COLO668 (cell line): ENCODE measurements around the gene LY86.

Experiments
- DNase-seq: peaks from one replicate; lab custom pipeline; 2025; ENCODE audit not compliant: unreplicated experiment; lab: John Stamatoyannopoulos, UW

LY86 gene

DNA sequence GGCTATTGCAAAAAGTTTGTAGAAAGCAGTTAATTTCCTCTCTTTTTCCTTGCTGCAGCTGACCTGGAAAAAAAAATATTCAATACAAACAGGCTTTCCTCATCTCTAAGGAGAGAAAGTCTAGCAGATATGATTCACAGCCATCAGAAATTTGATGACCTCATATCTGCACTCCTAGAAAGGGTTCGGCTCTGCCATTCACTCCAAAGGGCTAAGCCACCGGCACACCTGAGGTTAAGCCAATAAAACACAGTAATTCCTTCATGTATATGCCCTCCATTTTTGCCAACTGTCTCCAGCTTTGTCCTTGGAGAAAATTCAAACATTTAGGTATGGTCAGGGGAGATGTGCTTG is 18.7 kb upstream of the LY86 start:
- DNase-seq, result no peak

DNA sequence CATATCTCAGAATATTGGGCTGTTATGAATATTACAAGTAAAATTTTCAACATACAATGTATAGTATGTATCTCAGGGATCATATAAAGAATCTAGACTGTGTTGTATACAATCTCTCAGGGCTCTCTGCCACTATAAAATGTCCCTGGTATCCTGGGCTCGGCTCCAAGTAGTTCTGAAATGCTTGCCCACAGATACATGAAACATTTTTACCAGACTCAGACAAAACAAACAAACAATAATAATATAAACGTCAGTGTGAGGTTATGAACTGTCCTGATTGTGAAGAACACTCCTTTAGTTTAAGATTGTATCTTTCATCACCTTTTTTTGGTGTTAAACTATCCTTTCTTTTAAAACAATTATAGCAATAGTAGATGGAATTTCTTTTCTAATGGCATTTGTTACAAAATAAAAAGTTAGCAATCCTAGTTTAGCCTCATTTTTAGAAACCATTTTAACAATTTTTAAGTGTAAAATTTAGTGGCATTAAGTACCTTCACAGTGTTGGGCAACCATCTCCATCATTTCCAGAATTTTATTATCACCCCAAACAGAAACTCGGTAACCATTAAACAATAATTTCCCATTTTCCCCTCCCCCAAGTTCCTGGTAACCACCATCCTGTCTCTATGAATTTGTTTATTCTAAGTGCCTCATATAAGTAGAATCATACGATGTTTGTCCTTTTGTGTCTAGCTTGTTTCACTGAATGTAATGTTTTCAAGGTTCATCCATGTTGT is 17.4 kb upstream of the LY86 start:
- DNase-seq, result no peak

DNA sequence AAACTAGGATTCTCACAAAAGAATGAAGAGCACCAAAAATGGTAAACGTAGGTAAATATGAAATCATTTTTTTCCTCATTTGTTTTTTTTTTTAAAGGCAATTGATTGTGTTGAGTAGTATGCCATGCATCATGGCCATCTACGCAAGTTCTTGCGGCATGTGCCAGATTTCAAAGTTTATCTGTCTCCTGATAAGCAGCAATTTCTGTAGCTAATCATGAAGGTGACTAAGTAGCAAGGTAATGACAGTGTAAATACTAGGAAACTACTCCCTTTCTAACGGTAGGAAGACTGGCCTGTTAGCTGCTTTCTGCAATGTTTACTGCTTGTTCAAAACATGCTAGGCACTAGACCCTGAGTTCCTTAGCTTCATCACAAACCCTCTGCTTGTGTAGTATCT is 13.4 kb upstream of the LY86 start:
- DNase-seq, result no peak

DNA sequence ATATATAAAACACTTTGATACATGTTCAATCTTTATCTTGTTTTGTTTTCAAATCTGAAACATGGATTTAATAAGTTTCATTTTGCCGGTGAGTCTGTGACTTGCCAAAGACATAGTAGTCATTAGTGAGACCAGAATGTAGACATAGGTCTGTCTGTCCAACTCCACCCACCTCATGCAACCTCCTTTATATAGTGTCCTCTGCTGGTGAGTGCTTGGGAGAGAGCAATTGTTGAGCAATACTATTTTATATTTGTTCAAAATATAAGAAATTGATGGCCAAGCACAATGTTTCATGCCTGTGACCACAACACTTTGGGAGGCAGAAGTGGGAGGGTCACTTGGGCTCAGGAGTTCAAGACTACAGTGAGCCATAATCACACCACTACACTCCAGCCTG is 10.8 kb upstream of the LY86 start:
- no peak for DNase-seq

DNA sequence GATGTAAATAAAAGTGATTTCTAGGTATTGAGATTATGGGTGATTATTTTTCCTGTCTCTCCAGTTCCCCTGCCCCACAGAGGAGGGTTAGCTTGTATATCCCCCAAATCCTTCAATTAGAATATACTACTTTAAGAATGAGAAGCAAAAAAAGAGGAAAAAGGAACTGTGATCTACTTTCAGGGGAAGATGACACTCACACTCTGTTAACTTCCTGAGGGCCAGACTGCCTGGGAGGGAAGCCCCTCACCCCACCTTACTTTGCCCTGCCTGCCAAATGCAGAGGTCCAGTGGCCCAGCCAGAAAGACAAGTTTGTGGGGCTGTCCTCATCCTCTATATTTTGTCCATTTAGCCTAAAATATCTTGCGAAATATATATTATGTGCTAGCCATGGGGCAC is 9.2 kb upstream of the LY86 start:
- DNase-seq, result no peak

DNA sequence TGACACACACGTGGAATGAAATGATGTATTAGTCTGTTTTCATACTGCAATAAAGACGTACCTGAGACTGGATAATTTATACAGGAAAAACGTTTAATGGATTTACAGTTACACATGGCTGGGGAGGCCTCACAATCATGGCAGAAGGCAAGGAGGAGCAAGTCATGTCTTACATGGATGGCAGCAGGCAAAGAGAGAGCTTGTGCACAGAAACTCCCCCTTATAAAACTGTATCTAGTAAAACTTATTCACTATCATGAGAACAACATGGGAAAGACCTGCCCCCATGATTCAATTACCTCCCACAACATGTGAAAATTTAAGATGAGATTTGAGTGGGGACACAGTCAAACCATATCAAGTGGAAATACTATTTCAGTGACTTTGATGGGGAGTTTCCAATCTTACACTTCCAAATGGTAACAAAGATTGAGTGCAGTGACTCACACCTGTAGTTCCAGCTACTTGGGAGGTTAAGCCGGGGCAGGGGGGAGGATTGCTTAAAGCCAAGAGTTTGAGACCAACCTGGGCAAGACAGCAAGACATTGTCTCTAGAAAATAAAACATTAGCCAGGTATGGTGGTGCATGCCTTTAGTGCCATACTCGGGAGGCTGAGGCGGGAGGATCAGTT is 8.2 kb upstream of the LY86 start:
- DNase-seq, result no peak

DNA sequence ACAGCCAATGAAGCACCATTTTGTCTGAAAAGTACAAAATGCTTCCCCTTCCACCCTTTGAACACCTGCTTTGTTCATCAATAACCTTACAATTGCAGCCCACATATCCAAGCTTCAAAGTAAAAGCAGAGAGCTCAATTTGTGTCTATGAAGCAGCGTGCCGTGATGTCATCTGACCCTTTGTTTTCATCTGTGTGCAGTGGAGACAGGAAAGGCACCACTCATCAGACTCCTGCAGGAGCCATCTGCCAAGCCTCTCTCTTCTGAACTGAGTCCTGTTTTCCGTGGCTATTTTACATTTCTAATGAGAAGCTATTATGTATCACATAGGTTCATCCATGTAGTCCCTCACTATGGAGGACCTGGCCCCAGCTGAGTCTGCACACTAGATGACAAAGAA is 7.5 kb upstream of the LY86 start:
- DNase-seq, result no peak

DNA sequence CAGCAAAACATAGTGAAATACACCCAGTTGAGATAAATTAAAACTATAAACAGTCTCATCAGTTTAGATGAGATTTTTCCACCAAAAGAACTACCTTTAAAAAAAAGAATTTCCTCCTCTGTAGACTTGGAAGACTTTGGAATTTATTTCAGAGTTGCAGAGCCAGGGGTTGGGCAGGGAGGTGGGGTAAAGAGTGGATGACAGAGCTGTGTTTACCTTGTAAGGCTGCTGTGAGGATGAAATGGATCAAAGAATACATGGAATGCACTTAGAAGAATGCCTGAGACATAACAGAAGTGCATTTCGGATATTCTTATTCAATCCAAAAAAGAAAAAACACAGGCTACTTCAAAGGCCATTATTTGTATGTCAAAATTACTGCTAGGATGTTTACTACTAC is 6.4 kb upstream of the LY86 start:
- DNase-seq, result no peak

DNA sequence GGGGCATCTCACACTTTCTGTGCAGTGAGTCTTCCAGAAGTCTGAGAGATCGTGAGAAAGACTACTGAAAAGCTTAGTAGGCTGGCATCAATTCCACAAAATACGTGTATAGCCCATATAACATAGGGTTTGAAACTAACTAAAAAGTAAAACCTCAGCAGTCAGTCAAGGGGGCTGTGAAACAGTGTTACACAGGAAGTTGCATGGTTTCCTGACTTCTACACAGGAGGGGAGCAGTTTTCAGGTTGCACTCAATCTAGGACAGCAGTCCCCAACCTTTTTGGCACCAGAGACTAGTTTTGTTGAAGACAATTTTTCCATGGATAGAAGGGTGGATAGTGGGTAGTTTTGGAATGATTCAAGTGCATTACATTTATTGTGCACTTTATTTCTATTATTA is 4.7 kb upstream of the LY86 start:
- no peak for DNase-seq

DNA sequence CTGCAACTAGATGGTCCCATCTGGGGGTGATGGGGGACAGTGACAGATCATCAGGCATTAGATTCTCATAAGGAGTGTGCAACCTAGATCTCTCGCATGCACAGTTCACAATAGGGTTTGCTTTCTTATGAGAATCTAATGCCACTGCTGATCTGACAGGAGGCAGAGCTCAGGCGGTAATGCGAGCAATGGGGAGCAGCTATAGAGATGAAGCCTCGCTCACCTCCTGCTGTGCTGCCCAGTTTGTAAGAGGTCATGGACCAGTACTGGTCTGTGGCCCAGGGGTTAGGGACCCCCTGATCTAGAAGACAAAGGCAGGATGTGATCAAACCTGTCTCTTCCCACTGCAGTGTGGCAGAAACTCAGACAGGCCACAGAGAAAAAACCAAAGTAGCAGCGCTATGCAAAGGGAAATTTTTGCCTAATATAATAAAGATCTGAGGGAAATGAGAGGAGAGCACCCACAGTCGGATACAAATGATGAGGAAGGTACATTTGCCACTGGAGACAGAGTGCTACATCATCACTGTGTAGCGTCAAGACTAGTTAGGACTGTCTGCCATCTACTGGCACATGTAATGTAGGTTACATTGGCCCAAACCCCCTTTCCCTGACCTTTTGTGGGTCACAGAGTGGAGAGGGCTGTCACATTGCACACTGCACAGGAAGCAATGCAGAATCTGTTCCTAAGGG is 4.1 kb upstream of the LY86 start:
- no peak for DNase-seq

DNA sequence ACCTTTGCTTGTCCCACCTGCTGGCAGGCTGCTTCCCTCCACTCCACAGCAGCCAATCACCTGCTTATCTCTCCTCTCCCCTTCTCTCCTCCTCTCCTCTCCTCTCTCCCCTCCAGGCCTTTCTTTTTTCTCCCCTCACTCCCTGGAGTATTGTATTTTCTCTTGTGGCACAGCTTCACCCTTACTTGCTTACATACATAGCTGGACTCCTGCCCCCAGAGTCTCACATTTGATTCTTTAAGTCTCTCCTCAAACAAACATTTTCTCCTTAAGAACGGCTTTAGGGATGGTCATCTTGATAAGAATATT is 3.6 kb upstream of the LY86 start:
- DNase-seq, result no peak

DNA sequence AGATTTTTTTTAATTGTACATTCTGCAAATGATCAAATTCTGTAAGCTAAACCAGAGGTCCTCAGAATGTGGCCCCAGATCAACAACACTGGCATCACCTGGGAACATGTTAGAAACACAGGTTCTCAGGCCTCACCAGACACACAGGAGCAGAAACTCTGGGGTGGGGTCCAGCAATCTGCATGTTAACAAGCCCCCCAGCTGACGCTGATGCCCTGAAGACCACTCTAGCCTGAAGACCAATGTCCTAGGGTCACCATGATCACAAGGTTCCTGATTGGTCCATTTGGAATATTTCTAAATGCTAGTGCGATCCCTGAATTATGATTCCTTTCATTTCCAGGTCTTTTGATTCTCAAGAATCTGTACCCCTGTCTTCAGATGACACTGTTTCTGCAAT is 2.4 kb upstream of the LY86 start:
- no peak for DNase-seq

DNA sequence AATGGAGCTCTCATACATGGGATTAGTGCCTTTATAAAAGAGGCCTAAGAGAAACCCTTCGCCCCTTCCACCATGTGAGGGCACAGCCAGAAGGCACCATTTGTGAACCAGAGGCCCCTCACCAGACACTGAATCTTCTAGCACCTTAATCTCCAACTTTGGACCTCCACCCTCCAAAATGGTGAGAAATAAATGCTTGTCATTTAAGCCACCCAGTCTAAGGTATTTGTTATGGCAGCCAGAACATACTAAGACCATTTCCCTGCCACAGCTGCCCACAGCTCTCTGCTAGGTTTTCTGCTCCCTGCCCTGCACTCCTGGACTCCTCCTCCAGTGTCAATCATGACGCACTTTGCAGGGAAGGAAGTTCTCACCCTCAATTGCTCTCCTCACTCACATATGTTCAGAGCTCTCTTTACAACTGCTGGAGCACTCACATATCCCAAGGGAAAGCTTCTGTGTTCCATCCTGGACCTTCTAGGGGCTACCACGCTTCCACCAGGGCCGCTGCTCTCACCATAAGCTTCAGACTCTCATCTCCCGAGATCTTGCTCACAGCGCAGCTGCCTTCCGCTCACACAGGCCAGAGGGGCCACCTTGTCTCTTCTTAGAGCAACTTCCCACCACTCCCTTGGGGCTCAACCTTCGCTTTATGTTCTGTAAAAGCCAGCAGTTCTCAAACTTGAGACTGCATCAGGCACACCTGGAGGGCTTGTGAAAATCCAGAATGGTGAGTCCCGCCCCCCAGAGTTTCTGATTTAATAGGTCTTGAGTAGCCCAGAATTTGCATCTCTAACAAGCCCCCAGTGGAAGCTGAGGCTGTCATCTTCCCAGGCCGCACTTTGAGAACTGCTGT is 1.6 kb upstream of the LY86 start:
- DNase-seq, result no peak

DNA sequence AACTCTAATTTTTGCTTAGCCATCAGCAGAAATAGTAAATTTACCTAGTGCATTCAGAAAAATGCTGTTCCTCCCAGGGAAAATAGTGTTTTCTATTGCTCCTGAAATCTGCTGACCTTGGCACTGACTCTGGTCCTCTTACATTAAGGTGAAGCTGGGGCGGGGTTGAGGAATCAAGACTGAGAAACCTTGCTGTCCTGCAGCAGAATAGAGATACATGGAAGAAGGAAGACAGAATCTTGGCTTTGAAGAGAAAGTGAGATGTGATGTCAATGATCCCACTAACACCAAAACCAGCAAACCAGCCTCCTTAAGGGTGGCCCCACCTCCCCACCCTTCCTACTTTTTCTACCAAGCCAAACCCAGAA is 840 bp upstream of the LY86 start:
- DNase-seq, result no peak

DNA sequence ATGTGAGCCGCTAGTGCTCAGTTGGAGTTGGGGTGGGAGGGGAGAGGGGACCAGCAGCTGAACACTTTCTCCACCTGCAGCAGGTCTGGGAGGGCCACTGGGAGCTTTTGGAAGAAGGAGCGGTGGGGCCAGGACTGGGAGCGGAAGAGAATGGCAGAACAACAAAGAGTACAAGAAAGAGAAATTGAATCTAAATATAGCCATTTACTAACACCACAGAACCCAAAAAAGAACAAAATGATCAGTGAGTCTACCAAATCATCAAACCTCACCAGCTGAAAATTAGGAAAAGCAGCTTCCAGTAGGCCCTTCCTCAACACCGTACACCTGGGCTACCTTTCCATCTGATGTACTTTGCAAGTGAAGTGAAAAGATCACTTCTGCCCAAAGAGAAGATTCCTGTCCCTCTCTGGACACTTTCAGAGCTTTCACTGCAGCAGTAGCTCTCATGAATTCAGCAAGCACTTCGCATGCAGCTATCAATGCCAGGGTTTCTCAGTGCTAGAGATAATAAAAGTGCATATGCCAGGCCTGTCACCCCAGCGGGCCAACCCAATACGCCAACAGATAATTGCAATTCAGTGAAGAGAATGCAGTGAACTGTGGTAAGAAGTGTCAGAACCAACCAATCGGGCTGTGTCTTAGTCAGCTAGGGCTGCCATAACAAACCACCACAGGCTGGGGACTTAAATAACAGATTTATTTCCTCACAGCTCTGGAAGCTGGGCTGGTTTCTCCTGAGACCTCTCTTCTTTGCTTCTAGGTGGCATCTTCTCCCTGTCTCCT is 597 bp downstream of the LY86 start:
- no peak for DNase-seq

DNA sequence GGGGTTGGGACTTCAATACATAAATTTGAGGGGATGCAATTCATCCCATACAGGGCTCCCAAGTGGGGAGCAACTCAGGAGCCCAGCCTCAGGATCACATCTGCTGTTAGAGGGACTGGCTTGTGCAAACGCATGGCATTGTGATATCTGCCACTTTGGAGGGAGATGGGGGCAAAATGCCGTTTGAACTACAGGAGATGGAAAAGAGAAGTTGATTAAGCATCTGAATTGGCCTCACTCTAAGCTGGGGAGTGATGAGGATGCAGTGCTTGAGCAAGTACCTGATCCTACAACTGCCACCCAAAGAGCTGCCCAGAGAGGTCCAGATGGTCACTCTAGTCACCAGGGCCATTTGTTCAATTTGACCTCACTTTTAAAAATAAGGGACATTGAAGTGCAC is 2.0 kb downstream of the LY86 start:
- no peak for DNase-seq

DNA sequence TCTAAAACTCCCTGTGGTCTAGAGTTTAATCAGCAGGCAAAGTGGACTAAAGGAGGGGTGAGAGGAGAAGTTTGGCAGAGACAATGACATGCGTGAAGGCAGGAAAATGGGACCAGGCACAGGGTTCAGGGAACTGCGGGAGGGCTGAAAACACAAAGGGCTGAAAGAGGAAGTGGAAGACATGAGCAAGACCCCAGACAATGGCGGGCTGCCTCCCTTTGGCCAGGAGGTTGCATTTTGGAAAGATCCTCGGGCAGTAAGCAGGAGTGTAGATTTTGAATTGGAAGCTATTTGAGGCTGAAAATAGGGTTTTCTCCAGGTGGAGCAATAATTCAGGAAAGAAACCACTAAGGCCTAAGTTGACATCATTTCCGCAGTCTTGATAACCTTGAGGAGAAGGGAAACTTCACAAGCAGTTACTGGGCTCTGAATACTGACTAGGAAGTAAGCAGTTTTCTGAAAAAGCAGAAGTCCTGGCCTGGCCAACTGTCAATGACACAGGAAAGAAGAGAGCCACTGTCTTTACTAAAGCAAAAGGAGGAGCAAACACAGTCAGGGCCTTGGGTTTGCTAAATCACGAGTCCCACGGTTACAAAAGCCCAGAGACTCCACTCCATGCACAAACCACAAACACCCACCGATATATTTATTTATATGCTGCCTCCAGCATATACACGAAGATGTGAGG is 3.4 kb downstream of the LY86 start:
- DNase-seq, result no peak

DNA sequence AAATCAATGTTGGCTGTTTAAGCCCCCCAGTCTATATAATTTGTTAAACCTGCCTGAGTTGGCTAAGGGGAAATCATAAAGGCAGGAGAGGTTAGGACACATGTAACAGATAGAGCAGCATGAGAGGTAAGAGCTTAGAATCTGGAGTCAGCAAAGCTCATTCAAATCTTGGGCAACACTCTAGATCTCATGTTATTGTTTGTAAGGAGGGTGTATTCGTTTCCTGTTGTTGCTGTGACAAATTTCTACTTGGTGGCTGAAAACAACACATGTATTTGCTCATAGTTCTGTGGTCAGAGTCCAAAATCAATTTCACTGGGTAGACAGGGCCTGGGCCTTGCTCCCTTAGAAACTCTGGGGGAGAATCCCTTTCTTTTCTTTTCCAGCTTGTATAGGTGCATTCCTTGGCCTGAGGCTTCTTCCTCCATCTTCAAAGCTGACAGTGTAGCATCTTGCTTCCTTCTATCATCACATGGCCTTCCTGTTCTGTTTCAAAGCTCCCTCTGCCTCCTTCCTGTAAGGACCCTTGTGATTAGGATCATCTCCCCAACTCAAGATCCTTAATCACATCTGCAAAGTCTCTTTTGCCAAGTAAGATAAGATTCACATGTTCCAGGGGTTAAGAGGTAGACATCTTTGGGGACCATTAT is 4.4 kb downstream of the LY86 start:
- DNase-seq, result no peak

DNA sequence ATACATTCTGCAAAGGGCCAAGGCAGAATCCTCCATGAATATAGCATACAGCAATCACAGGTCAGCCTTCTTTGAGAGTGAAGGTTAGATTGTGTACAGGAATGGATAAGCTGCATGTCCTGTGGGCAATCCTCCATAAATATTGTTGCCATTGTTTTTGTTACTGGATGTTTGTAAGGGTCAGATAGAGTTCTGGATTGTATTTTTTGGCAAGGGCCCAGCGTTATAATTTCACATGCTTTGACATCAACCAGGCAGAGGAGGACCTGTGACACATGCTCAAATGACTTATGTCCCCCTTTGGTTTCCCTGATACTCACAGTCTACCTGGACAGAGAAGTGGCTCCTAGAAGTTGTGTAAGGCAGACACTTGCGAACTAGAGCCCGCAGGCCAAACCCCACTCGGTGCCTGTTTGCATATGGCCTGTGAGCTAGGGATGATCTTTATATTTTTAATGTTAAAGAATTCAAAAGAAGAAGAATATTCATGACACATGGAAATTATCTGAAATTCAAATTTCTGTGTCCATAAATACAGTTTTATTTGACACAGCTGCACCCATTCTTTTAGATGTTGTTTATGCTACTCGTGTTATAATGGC is 5.4 kb downstream of the LY86 start:
- DNase-seq, result no peak

DNA sequence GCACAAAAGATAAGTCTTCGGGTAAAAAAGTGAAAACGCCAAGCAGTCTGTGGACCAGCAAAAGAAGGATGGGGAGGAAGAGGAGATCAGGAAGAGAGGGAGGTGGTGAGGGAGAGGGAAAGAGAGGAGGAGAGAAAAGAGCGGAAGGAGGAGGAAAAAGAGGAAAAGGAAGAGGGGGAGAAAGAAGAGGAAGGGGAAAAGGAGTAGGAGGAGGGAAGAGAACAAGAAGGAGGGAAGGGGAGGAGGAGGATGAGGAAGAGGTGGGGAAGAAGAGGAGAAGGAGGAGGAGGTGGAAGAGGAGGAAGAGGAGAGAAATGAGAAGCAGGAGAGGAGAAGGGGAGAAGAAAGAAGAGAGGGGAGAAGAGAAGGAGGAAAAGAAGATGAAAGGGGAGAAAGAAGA is 6.5 kb downstream of the LY86 start:
- DNase-seq, result no peak
